IMR-90 (cell line): Measurements from ENCODE around the gene FZD7. TPM values are rescaled to one million over a fixed set of nuclear protein-coding genes. Genes with fewer than 3 reads are reported as not detected.
A peak's percentile ranks its signal among the peaks of the same experiment; 100 is the strongest.

Source experiments
- ATAC-seq: fragments of 200-7000 bp; cut with Tn5 transposase; 2 replicates; pipeline ENCODE4 v1.9.1; 2020; ENCODE audit warnings: low read depth, mild to moderate bottlenecking, moderate library complexity
- BruUV-seq: library from RNA; stranded (reverse); fragments of 400-500 nt; replicated peaks from 2 replicates; lab custom pipeline; 2021; lab: Mats Ljungman, UMichigan
- CTCF ChIA-PET: fragments of 300-600 bp; formaldehyde crosslinking; extraction: SDS; loops from one replicate; lab custom pipeline; 2021; ENCODE audit warnings: antibody characterized with exemption; lab: Yijun Ruan, JAX
- POLR2A ChIA-PET: fragments of 300-600 bp; sonication (Branson Sonifier 250); formaldehyde crosslinking; loops from one replicate; lab custom pipeline; 2022; ENCODE audit warnings: antibody characterized with exemption; ENCODE audit not compliant: unreplicated experiment; lab: Charles Lee
- DNase-seq: peaks from one replicate; pipeline ENCODE4 v3.0.0; 2013
- H2AFZ ChIP-seq: replicated peaks from 2 replicates; pipeline ENCODE3; 2013; ENCODE audit warnings: low read length, mild to moderate bottlenecking; ENCODE audit not compliant: poor library complexity
- H2AK5ac ChIP-seq: 2 replicates; pipeline ENCODE4 v1.6.1; 2013; ENCODE audit warnings: low read depth, low read length, inconsistent platforms
- H2AK9ac ChIP-seq: replicated peaks from 2 replicates; pipeline ENCODE3; 2013; ENCODE audit warnings: mild to moderate bottlenecking, low read depth, low read length, moderate library complexity; ENCODE audit not compliant: poor library complexity
- H2BK120ac ChIP-seq: 2 replicates; pipeline ENCODE4 v1.6.1; 2013; ENCODE audit warnings: low read depth, low read length, inconsistent platforms
- H2BK15ac ChIP-seq: 3 replicates; pipeline ENCODE4 v1.6.1; 2013; ENCODE audit warnings: low read depth, low read length, inconsistent platforms
- H2BK20ac ChIP-seq: 2 replicates; pipeline ENCODE4 v1.6.1; 2013; ENCODE audit warnings: low read depth, mild to moderate bottlenecking, inconsistent platforms, low read length, moderate library complexity
- H2BK5ac ChIP-seq: 2 replicates; pipeline ENCODE4 v1.6.1; 2013; ENCODE audit warnings: mild to moderate bottlenecking, low read depth, low read length, inconsistent platforms; ENCODE audit not compliant: poor library complexity, severe bottlenecking
- H3K14ac ChIP-seq: replicated peaks from 2 replicates; pipeline ENCODE4 v1.6.1; 2013; ENCODE audit warnings: low read depth, low read length, inconsistent platforms
- H3K18ac ChIP-seq: 2 replicates; pipeline ENCODE4 v1.6.1; 2013; ENCODE audit warnings: low read depth, low read length, control low read depth
- H3K23ac ChIP-seq: 2 replicates; pipeline ENCODE4 v1.6.1; 2013; ENCODE audit warnings: low read depth, low read length, inconsistent platforms
- H3K27ac ChIP-seq: 2 replicates; pipeline ENCODE4 v1.5.1; 2013; ENCODE audit warnings: mild to moderate bottlenecking, control low read depth, low read length; ENCODE audit not compliant: insufficient read depth
- H3K27me3 ChIP-seq: 2 replicates; pipeline ENCODE4 v1.6.1; 2013; ENCODE audit warnings: low read length; ENCODE audit not compliant: control insufficient read depth, insufficient read depth
- H3K36me3 ChIP-seq: 2 replicates; pipeline ENCODE4 v1.6.1; 2013; ENCODE audit warnings: low read length, mixed read lengths; ENCODE audit not compliant: control insufficient read depth, insufficient read depth
- H3K4ac ChIP-seq: 2 replicates; pipeline ENCODE4 v1.6.1; 2013; ENCODE audit warnings: low read depth, low read length, inconsistent platforms
- H3K4me1 ChIP-seq: 2 replicates; pipeline ENCODE4 v1.6.1; 2013; ENCODE audit warnings: low read length, mixed read lengths; ENCODE audit not compliant: control insufficient read depth, insufficient read depth
- H3K4me2 ChIP-seq: 2 replicates; pipeline ENCODE4 v1.6.1; 2013; ENCODE audit warnings: low read depth, mild to moderate bottlenecking, control low read depth, low read length, moderate library complexity
- H3K4me3 ChIP-seq: 2 replicates; pipeline ENCODE4 v1.5.1; 2013; ENCODE audit warnings: low read depth, mild to moderate bottlenecking, control low read depth, low read length, moderate library complexity; ENCODE audit not compliant: insufficient read depth
- H3K56ac ChIP-seq: 2 replicates; pipeline ENCODE4 v1.6.1; 2013; ENCODE audit warnings: low read length, inconsistent platforms; ENCODE audit not compliant: insufficient read depth; ENCODE audit errors: extremely low read depth
- H3K79me1 ChIP-seq, 2 experiments: 2 replicates each; pipeline ENCODE4 v1.6.1; 2013; ENCODE audit warnings: low read length in 2 of 2, inconsistent platforms in 1 of 2, low read depth in 1 of 2
- H3K9ac ChIP-seq: 2 replicates; pipeline ENCODE4 v1.6.1; 2013; ENCODE audit warnings: low read depth, low read length, control low read depth
- H3K9me1 ChIP-seq: 2 replicates; pipeline ENCODE4 v1.6.1; 2013; ENCODE audit warnings: low read length, inconsistent platforms; ENCODE audit not compliant: insufficient read depth
- H3K9me3 ChIP-seq: 2 replicates; pipeline ENCODE4 v1.6.1; 2013; ENCODE audit warnings: low read length; ENCODE audit not compliant: control insufficient read depth, insufficient read depth
- H4K20me1 ChIP-seq: 2 replicates; pipeline ENCODE4 v1.6.1; 2013; ENCODE audit warnings: low read length, inconsistent platforms; ENCODE audit not compliant: insufficient read depth
- H4K5ac ChIP-seq: 2 replicates; pipeline ENCODE4 v1.6.1; 2013; ENCODE audit warnings: mild to moderate bottlenecking, low read depth, low read length, control low read depth
- H4K8ac ChIP-seq, 2 experiments: 2 replicates each; pipeline ENCODE4 v1.6.1; 2013; ENCODE audit warnings: low read depth in 2 of 2, low read length in 2 of 2, control low read depth in 1 of 2, inconsistent platforms in 1 of 2
- H4K91ac ChIP-seq: 2 replicates; pipeline ENCODE4 v1.6.1; 2013; ENCODE audit warnings: low read depth, low read length, inconsistent platforms; ENCODE audit not compliant: insufficient read depth
- CEBPB ChIP-seq: IDR thresholded peaks from 2 replicates; pipeline ENCODE4 v1.6.1; 2012; ENCODE audit warnings: low read depth, low read length, improper control_type of control experiment
- RCOR1 ChIP-seq: IDR thresholded peaks from 2 replicates; pipeline ENCODE4 v1.6.1; 2012; ENCODE audit warnings: mild to moderate bottlenecking, low read length, improper control_type of control experiment; ENCODE audit not compliant: insufficient replicate concordance
- WGBS, 2 experiments: methylation state at CpG; one replicate each; pipeline versions ENCODE4 v1.1.5 to v1.1.7; 2013; ENCODE audit warnings: missing lambda C conversion rate in 2 of 2; ENCODE audit not compliant: insufficient read length in 1 of 2; ENCODE audit errors: extremely low coverage in 2 of 2; 5-methylcytosine and 5-hydroxymethylcytosine counted together
- dilution Hi-C: fragments of 300-500 bp; cut with HindIII; formaldehyde crosslinking; loops from one replicate; pipeline ENCODE4 v1.14.3; 2018; ENCODE audit warnings: low sequenced_read_pairs; ENCODE audit not compliant: unreplicated experiment
- in situ Hi-C: fragments of 300-500 bp; cut with MboI; formaldehyde crosslinking; loops from 3 replicates; pipeline ENCODE4 v1.14.3; 2019; ENCODE audit warnings: low sequenced_read_pairs, inconsistent platforms, mixed read lengths
- intact Hi-C: fragments of 100-400 bp; cut with micrococcal nuclease; formaldehyde crosslinking; loops from 2 replicates; pipeline ENCODE4 v1.10.0; 2022
- polyA plus RNA-seq, 3 experiments: library from polyadenylated mRNA; depleted of rRNA; stranded (reverse); fragments of >200 nt; gene quantifications; 2 replicates each; pipeline ENCODE4 v1.2.3, GENCODE V29; 2012; ENCODE audit warnings: low replicate concordance in 1 of 3
- total RNA-seq: library from RNA; depleted of rRNA; stranded (reverse); fragments of >200 nt; gene quantifications from 2 replicates; pipeline ENCODE4 v1.2.3, GENCODE V29; 2012

Gene FZD7
- total and polyA plus RNA-seq, 2 of the 4 experiments (the other 2 are of a cell fraction), result 62.4 to 90.9 TPM

- H3K27me3 ChIP-seq, result 0 out of 2 replicates have a peak, but pooled peaks cover 2% of the 10 kb centered on the region
- no peak overlapping the region for H3K23ac ChIP-seq
- no peak overlapping the region for H2BK15ac ChIP-seq
- no peak overlapping the region for H2BK120ac ChIP-seq
- no peak overlapping the region for H3K56ac ChIP-seq
- no TSS peak for BruUV-seq
- ChIA-PET CTCF (no interaction called here), POLR2A (no interaction called here)
- no peaks in the 10 kb centered on the region for H4K20me1 ChIP-seq
- DNase-seq (peak; percentile 29), ATAC-seq (no peak)
- H3K4ac ChIP-seq, result no peak overlapping the region
- H3K9ac ChIP-seq, result no peak overlapping the region
- H3K9me3 ChIP-seq, result no peaks in the 10 kb centered on the region
- TF ChIP-seq CEBPB (peak; percentile 11; the same call in 1 of the 2 replicates), RCOR1 (no peak)
- dilution Hi-C loops, result no loop called here
- H3K4me3 ChIP-seq, result no peak overlapping the region
- H4K8ac ChIP-seq, result no peak overlapping the region
- peak overlapping the region; percentile 18 for H2AFZ ChIP-seq
- H3K27ac ChIP-seq, result no peak overlapping the region
- H2AK9ac ChIP-seq, result peak overlapping the region; percentile 40
- in situ Hi-C loops, result no loop called here
- 92% methylated on average over 4 of the region's 5 CpGs; no CpG with 5 or more reads in 1 of the 2 experiments for WGBS, 2 experiments
- intact Hi-C loops, result no loop called here
- no peak overlapping the region for H4K91ac ChIP-seq
- no peak overlapping the region for H4K5ac ChIP-seq
- H3K79me1 ChIP-seq, result no peaks in the 10 kb centered on the region
- H3K14ac ChIP-seq, result no peak overlapping the region
- H2BK5ac ChIP-seq, result no peak overlapping the region
- H3K18ac ChIP-seq, result no peak overlapping the region
- no peak overlapping the region for H3K4me2 ChIP-seq
- H2BK20ac ChIP-seq, result no peak overlapping the region
- no peaks in the 10 kb centered on the region; the same call in none of the 2 replicates for H3K4me1 ChIP-seq
- no peaks in the 10 kb centered on the region for H3K9me1 ChIP-seq
- H2AK5ac ChIP-seq, result no peak overlapping the region; the same call in 1 of the 2 replicates
- H3K36me3 ChIP-seq, result no peaks in the 10 kb centered on the region
Observed at GRCh38 chr2:201986463-201986735, 47.3 kb upstream of the FZD7 start.
